ENCODE data around the gene RAB36.

DNA sequence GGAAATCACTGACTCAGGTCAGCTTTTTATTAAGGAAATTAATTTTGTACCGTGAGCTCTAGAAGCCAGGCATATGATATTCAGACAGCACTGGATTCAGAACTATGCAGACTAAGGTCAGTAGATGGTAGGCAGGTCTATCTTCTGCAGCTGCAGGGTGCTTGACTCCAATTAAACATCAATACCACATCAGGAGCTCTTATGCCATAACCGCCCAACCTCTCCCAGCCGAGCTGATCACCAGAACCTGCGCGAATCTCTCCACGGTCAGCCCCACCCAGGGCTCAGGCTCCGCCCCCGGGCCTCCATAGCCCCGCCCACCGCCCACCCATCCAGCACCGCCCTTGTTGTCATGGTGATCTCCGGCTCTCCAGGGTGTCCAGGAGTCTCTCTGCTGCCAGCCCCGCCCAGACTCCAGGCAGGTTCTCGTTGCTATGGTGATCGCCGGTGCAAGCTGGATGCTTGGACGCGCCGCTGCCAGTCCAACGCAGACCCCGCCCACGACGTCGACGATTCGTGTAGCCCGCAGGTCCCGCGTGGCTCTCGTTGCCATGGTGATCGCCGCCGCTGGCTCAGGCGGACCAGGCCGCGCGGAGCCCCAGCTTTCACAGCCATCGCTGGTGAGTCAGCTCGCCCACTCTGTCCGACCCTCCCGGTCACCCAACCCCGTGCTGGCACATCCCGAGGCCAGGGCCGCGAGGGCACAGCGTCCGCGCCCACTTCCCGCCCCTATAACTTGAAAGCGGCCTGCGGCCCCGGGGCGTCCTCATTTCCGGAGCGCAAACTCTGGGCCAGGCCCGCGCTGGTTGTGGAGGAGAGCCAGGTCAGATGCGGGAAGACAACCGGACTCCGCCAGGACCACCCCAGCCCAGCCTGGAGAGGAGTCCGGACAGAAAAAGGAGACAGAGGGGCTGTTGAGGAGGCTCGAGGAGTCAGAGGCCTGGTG, at the start of gene RAB36:
- no peak for TF ChIP-seq POLR2A (IDR thresholded peaks at IDR 0.05; ENCODE audit: low read length)
- no peak for TF ChIP-seq GATA1 (IDR thresholded peaks at IDR 0.05; ENCODE audit: low read depth, low read length)

Measured in erythroblast (primary cell).